H9 (cell line): ENCODE data around the gene KLF17. TPM values are rescaled to one million over a fixed set of nuclear protein-coding genes. Genes with fewer than 3 reads are reported as not detected.

Experiments
- DNase-seq: peaks from one replicate; pipeline ENCODE4 v3.0.0-alpha.2; 2017
- H2AFZ ChIP-seq: one replicate; pipeline ENCODE4 v1.6.1; 2013; ENCODE audit warnings: mild to moderate bottlenecking, low read length, control low read depth, moderate library complexity
- H2AK5ac ChIP-seq: 2 replicates; pipeline ENCODE4 v1.6.1; 2013; ENCODE audit warnings: low read length, control low read depth, mixed read lengths; ENCODE audit not compliant: insufficient read length
- H2BK120ac ChIP-seq: one replicate; pipeline ENCODE4 v1.6.1; 2013; ENCODE audit warnings: low read depth, mild to moderate bottlenecking, low read length, control low read depth, inconsistent platforms; ENCODE audit not compliant: poor library complexity, severe bottlenecking
- H2BK12ac ChIP-seq: 2 replicates; pipeline ENCODE4 v1.6.1; 2013; ENCODE audit warnings: low read length, control low read depth, mixed read lengths, low read depth; ENCODE audit not compliant: insufficient read length
- H2BK15ac ChIP-seq: 2 replicates; pipeline ENCODE4 v1.6.1; 2013; ENCODE audit warnings: low read depth, low read length, control low read depth
- H2BK20ac ChIP-seq: one replicate; pipeline ENCODE4 v1.6.1; 2013; ENCODE audit warnings: low read depth, mild to moderate bottlenecking, low read length, control low read depth, inconsistent platforms; ENCODE audit not compliant: poor library complexity, severe bottlenecking
- H2BK5ac ChIP-seq: 2 replicates; pipeline ENCODE4 v1.6.1; 2013; ENCODE audit warnings: low read length, control low read depth, mixed read lengths; ENCODE audit not compliant: insufficient read length
- H3K14ac ChIP-seq: 2 replicates; pipeline ENCODE4 v1.6.1; 2013; ENCODE audit warnings: low read length, control low read depth; ENCODE audit not compliant: insufficient read depth
- H3K18ac ChIP-seq: 2 replicates; pipeline ENCODE4 v1.6.1; 2013; ENCODE audit warnings: low read depth, mild to moderate bottlenecking, mixed read lengths, low read length, control low read depth; ENCODE audit not compliant: insufficient read length
- H3K23ac ChIP-seq: 2 replicates; pipeline ENCODE4 v1.6.1; 2013; ENCODE audit warnings: low read length, control low read depth, mixed read lengths, low read depth; ENCODE audit not compliant: insufficient read length
- H3K23me2 ChIP-seq: 2 replicates; pipeline ENCODE4 v1.6.1; 2013; ENCODE audit warnings: low read depth, mild to moderate bottlenecking, mixed read lengths, low read length, control low read depth; ENCODE audit not compliant: insufficient read length, poor library complexity, severe bottlenecking
- H3K27ac ChIP-seq: 2 replicates; pipeline ENCODE4 v1.5.1; 2013; ENCODE audit warnings: low read length, control low read depth, mixed read lengths, low read depth; ENCODE audit not compliant: insufficient read length
- H3K27me3 ChIP-seq: 2 replicates; pipeline ENCODE4 v1.6.1; 2013; ENCODE audit warnings: low read length, control low read depth, inconsistent platforms; ENCODE audit not compliant: insufficient read depth
- H3K4ac ChIP-seq: 2 replicates; pipeline ENCODE4 v1.6.1; 2013; ENCODE audit warnings: low read depth, mild to moderate bottlenecking, control low read depth, inconsistent platforms, low read length, moderate library complexity
- H3K4me1 ChIP-seq: 2 replicates; pipeline ENCODE4 v1.6.1; 2013; ENCODE audit warnings: low read length, control low read depth, inconsistent platforms; ENCODE audit not compliant: insufficient read depth
- H3K4me2 ChIP-seq: 2 replicates; pipeline ENCODE4 v1.6.1; 2013; ENCODE audit warnings: low read length, control low read depth, mixed read lengths; ENCODE audit not compliant: insufficient read length, insufficient read depth
- H3K56ac ChIP-seq: 2 replicates; pipeline ENCODE4 v1.6.1; 2013; ENCODE audit warnings: low read depth, mild to moderate bottlenecking, mixed read lengths, low read length, control low read depth; ENCODE audit not compliant: insufficient read length
- H3K79me1 ChIP-seq: 2 replicates; pipeline ENCODE4 v1.6.1; 2013; ENCODE audit warnings: low read depth, mild to moderate bottlenecking, moderate library complexity, low read length, control low read depth, inconsistent platforms; ENCODE audit not compliant: insufficient read depth, poor library complexity, severe bottlenecking
- H3K79me2 ChIP-seq: 2 replicates; pipeline ENCODE4 v1.6.1; 2013; ENCODE audit warnings: low read length, control low read depth, inconsistent platforms; ENCODE audit not compliant: insufficient read depth
- H3K9ac ChIP-seq: 2 replicates; pipeline ENCODE4 v1.6.1; 2013; ENCODE audit warnings: low read length, control low read depth, mixed read lengths; ENCODE audit not compliant: insufficient read length; ENCODE audit errors: extremely low read depth
- H3K9me3 ChIP-seq: one replicate; pipeline ENCODE4 v1.6.1; 2013; ENCODE audit warnings: low read depth, low read length, inconsistent platforms; ENCODE audit not compliant: control insufficient read depth
- H3T11ph ChIP-seq: one replicate; pipeline ENCODE4 v1.6.1; 2013; ENCODE audit warnings: mild to moderate bottlenecking, low read length, control low read depth, inconsistent platforms
- H4K20me1 ChIP-seq: one replicate; pipeline ENCODE4 v1.6.1; 2013; ENCODE audit not compliant: control insufficient read depth, insufficient read length, insufficient read depth
- H4K5ac ChIP-seq: 2 replicates; pipeline ENCODE4 v1.6.1; 2013; ENCODE audit warnings: low read depth, mild to moderate bottlenecking, mixed read lengths, low read length, control low read depth; ENCODE audit not compliant: insufficient read length
- H4K8ac ChIP-seq: replicated peaks from 2 replicates; pipeline ENCODE4 v1.6.1; 2013; ENCODE audit warnings: low read length, control low read depth, mixed read lengths, low read depth; ENCODE audit not compliant: insufficient read length
- H4K91ac ChIP-seq: 2 replicates; pipeline ENCODE4 v1.6.1; 2013; ENCODE audit warnings: low read depth, mild to moderate bottlenecking, moderate library complexity, mixed read lengths, low read length, control low read depth; ENCODE audit not compliant: insufficient read length
- H3K27ac Mint-ChIP-seq, 3 experiments: 2 replicates in 2 of 3; 3 replicates in 1 of 3; pipeline ENCODE4 v1.8.0; 2020 to 2021; ENCODE audit warnings: mixed read lengths in 3 of 3, mild to moderate bottlenecking in 1 of 3, moderate library complexity in 1 of 3
- H3K27me3 Mint-ChIP-seq: 2 replicates; pipeline ENCODE4 v1.8.0; 2021; ENCODE audit warnings: low read depth, mild to moderate bottlenecking, moderate library complexity, mixed read lengths
- H3K36me3 Mint-ChIP-seq, 3 experiments: 2 replicates in 2 of 3; 3 replicates in 1 of 3; pipeline ENCODE4 v1.8.0; 2020 to 2021; ENCODE audit warnings: low read depth in 3 of 3, mixed read lengths in 3 of 3; ENCODE audit not compliant: insufficient read depth in 1 of 3
- H3K4me1 Mint-ChIP-seq, 2 experiments: 2 replicates each; pipeline ENCODE4 v1.8.0; 2020; ENCODE audit warnings: mixed read lengths in 2 of 2
- H3K4me3 Mint-ChIP-seq, 2 experiments: 2 replicates in 1 of 2; 3 replicates in 1 of 2; pipeline ENCODE4 v1.8.0; 2020 to 2021; ENCODE audit warnings: mild to moderate bottlenecking in 2 of 2, mixed read lengths in 2 of 2, moderate library complexity in 1 of 2
- H3K9me3 Mint-ChIP-seq, 2 experiments: 2 replicates in 1 of 2; 3 replicates in 1 of 2; pipeline ENCODE4 v1.8.0; 2020; ENCODE audit warnings: mild to moderate bottlenecking in 2 of 2, mixed read lengths in 2 of 2, moderate library complexity in 1 of 2
- WGBS: extraction: QIAGEN DNeasy Blood & Tissue Kit; methylation state at CpG from one replicate; pipeline ENCODE4 v1.1.7; 2013; ENCODE audit warnings: missing lambda C conversion rate, low lambda C conversion rate, mixed read lengths; ENCODE audit not compliant: insufficient read length; ENCODE audit errors: extremely low coverage; 5-methylcytosine and 5-hydroxymethylcytosine counted together
- total RNA-seq: library from RNA; stranded (reverse); gene quantifications from 2 replicates; pipeline ENCODE4 v1.2.1, GENCODE V29; 2021
- TF ChIP-seq, protein P1 (sequence below): fragments of 200-600 bp; sonication (generic); conservative IDR thresholded peaks from 3 replicates; pipeline ENCODE4 v1.8.0; 2021; ENCODE audit warnings: antibody characterized with exemption, mild to moderate bottlenecking

KLF17 gene
- total RNA-seq, 1 experiment from 2014 or later = 0.09 TPM

DNA sequence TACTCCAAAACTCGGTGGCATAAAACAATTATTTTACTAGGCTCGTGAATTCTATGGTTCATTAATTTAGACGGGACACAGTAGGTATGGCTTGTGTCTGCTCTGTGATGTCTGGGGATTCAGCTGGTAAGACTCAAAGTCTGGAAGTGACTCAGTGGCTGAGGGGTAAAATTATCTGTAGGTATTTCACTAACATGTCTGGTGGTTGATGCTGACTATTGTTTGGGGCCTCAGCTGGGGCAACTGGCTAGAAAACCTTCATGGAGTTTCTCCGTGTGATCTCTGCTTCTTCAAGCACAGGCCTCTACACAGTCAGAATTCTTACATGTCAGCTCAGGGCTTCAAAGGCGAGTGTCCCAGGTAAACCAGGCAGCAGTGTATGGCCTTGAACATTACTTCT lies 41.2 kb upstream of the KLF17 start:
- no peak overlapping the region for H2BK12ac ChIP-seq
- H3K4me2 ChIP-seq = no peak overlapping the region
- peaks cover 3% of the 10 kb centered on the region; the same call in 1 of the 2 replicates for H3K4me1 ChIP-seq
- H3K27ac ChIP-seq = no peak overlapping the region
- no peaks in the 10 kb centered on the region for H3K23me2 ChIP-seq
- H3K23ac ChIP-seq = no peak overlapping the region
- H3K27me3 ChIP-seq = no peaks in the 10 kb centered on the region
- H2BK120ac ChIP-seq = no peak overlapping the region
- H2AFZ ChIP-seq = no peak overlapping the region
- no peaks in the 10 kb centered on the region; a peak in 1 of 5 replicates for H3K9me3 Mint-ChIP-seq
- no peak overlapping the region for H3K4me3 Mint-ChIP-seq
- WGBS = no CpG with 5 or more reads among the region's 5 CpGs
- H4K20me1 ChIP-seq = no peaks in the 10 kb centered on the region
- H3K4ac ChIP-seq = no peak overlapping the region
- no peaks in the 10 kb centered on the region for H3K79me1 ChIP-seq
- no peak overlapping the region for H2AK5ac ChIP-seq
- TF ChIP-seq, protein P1, sequence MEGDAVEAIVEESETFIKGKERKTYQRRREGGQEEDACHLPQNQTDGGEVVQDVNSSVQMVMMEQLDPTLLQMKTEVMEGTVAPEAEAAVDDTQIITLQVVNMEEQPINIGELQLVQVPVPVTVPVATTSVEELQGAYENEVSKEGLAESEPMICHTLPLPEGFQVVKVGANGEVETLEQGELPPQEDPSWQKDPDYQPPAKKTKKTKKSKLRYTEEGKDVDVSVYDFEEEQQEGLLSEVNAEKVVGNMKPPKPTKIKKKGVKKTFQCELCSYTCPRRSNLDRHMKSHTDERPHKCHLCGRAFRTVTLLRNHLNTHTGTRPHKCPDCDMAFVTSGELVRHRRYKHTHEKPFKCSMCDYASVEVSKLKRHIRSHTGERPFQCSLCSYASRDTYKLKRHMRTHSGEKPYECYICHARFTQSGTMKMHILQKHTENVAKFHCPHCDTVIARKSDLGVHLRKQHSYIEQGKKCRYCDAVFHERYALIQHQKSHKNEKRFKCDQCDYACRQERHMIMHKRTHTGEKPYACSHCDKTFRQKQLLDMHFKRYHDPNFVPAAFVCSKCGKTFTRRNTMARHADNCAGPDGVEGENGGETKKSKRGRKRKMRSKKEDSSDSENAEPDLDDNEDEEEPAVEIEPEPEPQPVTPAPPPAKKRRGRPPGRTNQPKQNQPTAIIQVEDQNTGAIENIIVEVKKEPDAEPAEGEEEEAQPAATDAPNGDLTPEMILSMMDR = no peak
- H3K79me2 ChIP-seq = no peaks in the 10 kb centered on the region
- H4K91ac ChIP-seq = no peak overlapping the region
- H3K9me3 ChIP-seq = no peaks in the 10 kb centered on the region
- peaks cover 2% of the 10 kb centered on the region for H3K27me3 Mint-ChIP-seq
- no peak overlapping the region for H3K56ac ChIP-seq
- no peak overlapping the region for H4K8ac ChIP-seq
- H3T11ph ChIP-seq = no peak overlapping the region
- DNase-seq = no peak
- no peak overlapping the region for H2BK20ac ChIP-seq
- H3K36me3 Mint-ChIP-seq = no peaks in the 10 kb centered on the region; a peak in 1 of 7 replicates
- H3K14ac ChIP-seq = no peak overlapping the region
- H3K4me1 Mint-ChIP-seq = peaks cover 8 to 10% of the 10 kb centered on the region in 2 experiments
- no peak overlapping the region for H2BK15ac ChIP-seq
- no peak overlapping the region for H3K18ac ChIP-seq
- no peak overlapping the region for H2BK5ac ChIP-seq
- no peak overlapping the region for H3K27ac Mint-ChIP-seq
- no peak overlapping the region for H4K5ac ChIP-seq
- H3K9ac ChIP-seq = no peak overlapping the region
